ENCODE results near the gene CACNA2D3.

The CACNA2D3 gene

DNA sequence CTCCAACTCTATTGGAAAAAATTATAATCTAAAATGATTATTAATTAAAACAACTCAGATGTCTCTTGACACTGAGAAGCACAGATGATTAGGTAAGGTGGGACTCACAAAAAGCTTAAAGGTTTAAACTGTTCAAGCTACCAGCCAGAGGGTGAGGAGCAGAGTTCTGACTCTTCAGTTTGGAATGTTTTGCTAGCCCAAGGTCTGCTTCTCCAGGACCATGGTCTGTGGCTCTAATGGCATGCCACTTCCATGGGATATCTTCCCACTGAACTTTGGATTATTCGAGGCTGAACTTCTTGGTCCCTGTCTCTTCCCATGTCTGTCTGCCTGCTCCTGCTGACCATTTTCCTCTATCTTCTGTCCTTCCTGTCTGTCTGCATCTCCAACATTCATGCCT lies 49.2 kb downstream of the CACNA2D3 start:
- DNase-seq (ENCODE audit: low spot score) = no peak

- no peak for DNase-seq (ENCODE audit: low spot score)
These were observed 49.6 kb downstream of the CACNA2D3 start for GRCh38 chr3:54171951-54172350.

- DNase-seq (ENCODE audit: low spot score) = no peak
These were observed 51.0 kb downstream of the CACNA2D3 start for GRCh38 chr3:54173371-54173770.

- no peak for DNase-seq (ENCODE audit: low spot score)
These were observed 53.8 kb downstream of the CACNA2D3 start for GRCh38 chr3:54176106-54176505.

- no peak for DNase-seq (ENCODE audit: low spot score)
These were observed 55.5 kb downstream of the CACNA2D3 start for GRCh38 chr3:54177816-54178215.

- no peak for DNase-seq (ENCODE audit: low spot score)
These were observed 56.0 kb downstream of the CACNA2D3 start for GRCh38 chr3:54178376-54178775.

DNA sequence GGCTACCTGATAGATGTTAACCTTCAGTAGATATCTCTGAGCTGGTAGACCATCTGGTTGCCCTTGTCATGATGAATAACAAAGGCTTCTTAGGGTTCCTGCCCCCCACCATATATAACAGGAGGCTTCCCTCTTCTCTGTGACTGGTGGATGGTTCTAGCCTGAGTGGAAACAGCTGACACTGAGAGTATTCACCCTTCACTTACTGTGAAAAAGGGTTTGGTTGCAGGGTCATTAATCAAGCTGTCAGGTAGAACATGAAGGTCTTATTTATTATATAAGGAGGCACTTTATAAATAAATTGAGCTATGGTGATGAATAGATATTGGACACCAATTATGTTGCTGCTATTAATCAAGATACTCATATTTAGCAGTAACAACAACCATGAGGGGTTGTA lies 58.6 kb downstream of the CACNA2D3 start:
- no peak for DNase-seq (ENCODE audit: low spot score)

DNA sequence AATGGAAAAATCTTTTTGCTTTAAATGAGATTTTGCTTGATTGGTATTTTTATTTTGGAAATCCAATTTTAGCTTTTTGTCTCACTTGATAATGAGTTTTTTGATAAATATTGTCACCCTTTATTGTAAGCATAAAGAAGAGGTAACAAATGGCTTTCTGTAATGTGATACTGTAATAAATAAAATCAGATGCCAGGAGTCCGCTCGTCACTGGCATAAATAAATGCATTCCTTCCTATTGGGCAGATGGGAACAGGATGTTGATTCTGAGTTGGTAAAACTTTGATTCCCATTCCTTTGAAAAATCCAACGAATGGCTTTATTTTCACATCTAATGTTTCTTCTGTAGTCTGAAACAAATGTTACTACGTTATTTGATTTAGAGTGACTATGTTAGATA lies 59.9 kb downstream of the CACNA2D3 start:
- no peak for DNase-seq (ENCODE audit: low spot score)

GRCh38 chr3:54185740-54186139 lies 63.4 kb downstream of the CACNA2D3 start:
- DNase-seq (ENCODE audit: low spot score) = no peak

GRCh38 chr3:54188176-54188791 lies 65.9 kb downstream of the CACNA2D3 start:
- DNase-seq (ENCODE audit: low spot score) = peak; percentile 7

DNA sequence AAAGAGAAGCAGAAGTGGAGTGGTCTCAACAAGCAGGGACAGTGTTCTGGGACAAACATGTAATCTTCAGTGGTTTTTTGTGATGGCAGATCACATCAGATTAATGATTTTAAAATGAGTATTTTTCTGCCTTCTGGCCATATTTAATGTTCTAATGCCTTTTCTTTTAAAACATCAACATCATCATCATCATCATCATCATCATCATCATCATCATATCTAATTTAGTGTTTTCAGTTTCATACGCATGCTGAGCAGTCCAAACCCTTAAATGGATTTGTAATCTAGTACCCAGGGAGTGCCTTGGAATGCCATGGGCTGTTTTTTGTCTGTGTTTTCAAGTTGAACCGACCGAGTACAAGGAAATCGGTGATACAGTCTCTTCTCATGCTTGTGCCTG lies 68.9 kb downstream of the CACNA2D3 start:
- DNase-seq (ENCODE audit: low spot score) = no peak

- DNase-seq (ENCODE audit: low spot score) = no peak
These were observed 69.7 kb downstream of the CACNA2D3 start for GRCh38 chr3:54192026-54192425.

- no peak for DNase-seq (ENCODE audit: low spot score)
These were observed 70.7 kb downstream of the CACNA2D3 start for GRCh38 chr3:54193093-54193492.

DNA sequence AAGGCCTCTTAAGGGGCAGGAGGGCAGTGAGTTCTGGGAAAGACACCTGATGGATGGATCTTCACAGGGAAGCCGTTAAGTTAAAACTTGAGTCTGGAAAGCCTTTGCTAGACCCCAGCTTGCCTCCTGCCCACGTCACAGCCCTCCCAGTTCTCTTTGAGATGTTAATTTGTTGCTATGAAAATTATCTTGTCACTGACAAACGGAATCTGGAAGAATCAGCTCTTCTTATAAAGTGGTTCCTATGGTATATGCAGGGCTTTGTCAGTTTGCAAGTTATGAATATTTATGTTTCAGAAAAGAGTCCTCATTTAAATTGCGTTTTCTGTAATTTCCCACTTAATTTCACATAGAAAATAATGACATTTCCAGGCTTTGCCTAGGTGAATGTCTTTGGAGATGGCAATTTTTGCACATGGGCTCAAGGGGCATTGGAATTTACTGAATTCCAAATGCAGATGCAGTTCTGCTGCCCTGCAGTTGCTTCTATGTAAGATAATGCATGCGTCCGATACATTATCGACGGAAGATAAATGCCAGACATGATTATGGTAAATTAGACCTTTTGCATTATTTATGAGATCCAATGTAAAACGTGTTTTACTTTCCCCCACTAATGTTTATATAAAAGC lies 74.1 kb downstream of the CACNA2D3 start:
- DNase-seq (ENCODE audit: low spot score) = no peak

- no peak for DNase-seq (ENCODE audit: low spot score)
These were observed 75.2 kb downstream of the CACNA2D3 start for GRCh38 chr3:54197509-54197908.

GRCh38 chr3:54198556-54198955 lies 76.2 kb downstream of the CACNA2D3 start:
- DNase-seq (ENCODE audit: low spot score) = no peak

DNA sequence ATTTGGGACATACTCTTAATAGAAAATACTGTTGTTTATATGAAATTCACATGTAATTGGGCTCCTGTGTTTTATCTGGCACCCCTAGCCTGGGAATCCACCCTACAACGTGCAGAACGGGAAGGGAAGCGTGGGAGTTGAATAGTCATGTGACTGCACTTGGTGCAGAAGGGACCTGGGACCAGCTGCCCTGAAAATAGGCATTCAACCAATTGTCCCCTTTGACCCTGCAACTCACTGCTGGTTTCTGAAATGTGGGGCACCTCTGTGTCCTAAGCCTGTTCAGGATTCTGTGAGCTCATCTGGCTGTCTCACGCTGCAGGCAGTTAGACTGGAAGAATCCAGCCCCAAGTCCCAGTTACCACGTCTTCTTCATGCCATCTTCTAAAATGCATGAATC lies 79.7 kb downstream of the CACNA2D3 start:
- DNase-seq (ENCODE audit: low spot score) = no peak

GRCh38 chr3:54202651-54203248 lies 80.4 kb downstream of the CACNA2D3 start:
- no peak for DNase-seq (ENCODE audit: low spot score)

GRCh38 chr3:54206874-54207273 lies 84.5 kb downstream of the CACNA2D3 start:
- no peak for DNase-seq (ENCODE audit: low spot score)

DNA sequence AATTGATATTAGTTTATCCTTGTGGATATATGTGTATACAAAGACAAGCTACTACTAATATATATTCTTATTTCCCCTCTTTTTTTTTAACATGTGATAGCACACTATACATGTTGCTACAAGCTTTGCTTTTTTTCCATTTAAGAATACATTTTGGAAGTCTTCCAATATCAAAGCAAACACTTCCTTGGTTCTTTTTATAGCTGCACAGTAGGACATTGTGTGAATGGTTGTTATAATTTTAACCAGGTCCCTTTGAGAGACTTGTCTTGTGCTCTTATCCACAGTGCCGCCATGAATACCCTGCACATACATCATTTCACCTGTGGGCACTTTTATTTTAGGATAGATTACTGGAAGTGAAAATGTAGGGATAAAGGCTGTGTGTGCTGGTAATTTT lies 88.7 kb downstream of the CACNA2D3 start:
- no peak for DNase-seq (ENCODE audit: low spot score)

- DNase-seq (ENCODE audit: low spot score) = no peak
These were observed 90.4 kb downstream of the CACNA2D3 start for GRCh38 chr3:54212723-54213122.

DNA sequence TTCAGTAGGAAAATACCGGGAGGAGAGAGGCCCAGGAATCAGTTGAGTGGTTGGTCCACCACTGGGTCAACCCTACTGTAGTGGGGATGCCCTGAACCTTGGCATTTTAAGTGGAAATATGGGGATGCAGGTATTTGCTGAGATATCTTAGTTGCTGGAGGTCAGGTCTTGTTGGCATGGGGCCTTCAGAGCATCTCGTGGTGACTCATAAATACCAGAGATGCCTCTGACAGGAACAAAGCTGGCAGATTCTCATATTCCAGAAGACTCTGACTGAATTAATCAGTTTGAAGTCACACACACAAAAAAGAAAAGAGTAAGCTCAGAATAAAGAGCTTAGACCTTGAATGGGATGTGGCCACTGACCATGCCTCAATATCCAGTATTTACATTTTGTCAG lies 91.6 kb downstream of the CACNA2D3 start:
- no peak for DNase-seq (ENCODE audit: low spot score)

- no peak for DNase-seq (ENCODE audit: low spot score)
These were observed 92.5 kb downstream of the CACNA2D3 start for GRCh38 chr3:54214845-54215244.

DNA sequence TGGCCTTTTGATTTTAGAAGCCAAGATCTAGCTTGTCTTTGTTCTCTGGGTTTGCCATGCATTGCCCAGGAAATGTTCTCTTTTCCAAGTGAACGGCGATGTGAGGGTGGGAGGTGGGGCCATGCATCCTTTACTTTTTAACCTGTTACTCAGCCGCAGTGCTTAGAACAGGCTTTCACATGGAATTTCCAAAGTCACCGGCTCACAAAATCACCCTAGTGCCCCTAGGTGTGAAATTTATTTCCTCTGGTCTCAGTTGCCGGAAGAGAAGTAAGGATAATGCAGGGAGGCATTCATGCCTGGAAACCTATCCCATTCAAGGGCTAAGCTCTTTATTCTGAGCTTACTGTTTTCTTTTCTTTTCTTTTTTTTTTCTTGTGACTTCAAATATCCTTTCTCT lies 93.2 kb downstream of the CACNA2D3 start:
- no peak for DNase-seq (ENCODE audit: low spot score)
